ENCODE results near the gene SPSB3.

DNA sequence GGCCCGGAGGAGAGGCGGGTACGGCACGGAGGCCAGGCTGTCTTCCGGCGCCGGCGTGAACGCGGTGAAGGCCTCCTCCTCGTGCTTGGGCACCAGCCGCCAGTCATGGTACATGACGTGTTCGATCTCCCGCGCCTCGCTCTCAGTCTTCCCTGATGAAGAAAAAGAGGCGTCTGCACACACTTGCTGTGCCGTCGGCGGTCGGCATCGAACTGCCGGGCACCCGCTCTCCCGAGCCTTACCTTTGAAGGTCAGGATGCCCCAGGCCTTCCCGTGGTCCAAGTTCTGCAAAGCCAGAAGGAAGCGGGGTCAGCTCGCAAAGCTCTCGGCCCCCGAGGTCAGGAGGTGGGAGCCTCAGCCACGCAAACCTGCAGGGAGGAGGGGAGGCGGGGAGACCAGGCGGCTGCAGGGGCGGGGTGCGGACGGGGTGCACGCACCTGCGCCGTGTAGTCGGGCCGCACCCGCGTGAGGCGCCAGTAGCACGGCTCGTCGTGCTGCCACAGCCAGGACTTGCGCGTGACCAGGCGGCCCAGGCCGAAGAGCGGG, 9.9 kb downstream of the SPSB3 start, which contains the start of gene EME2:
- no peak for TF ChIP-seq EZH2phosphoT487 (IDR thresholded peaks at IDR 0.05; ENCODE audit: borderline replicate concordance, low read length)
- TF ChIP-seq, protein P1, sequence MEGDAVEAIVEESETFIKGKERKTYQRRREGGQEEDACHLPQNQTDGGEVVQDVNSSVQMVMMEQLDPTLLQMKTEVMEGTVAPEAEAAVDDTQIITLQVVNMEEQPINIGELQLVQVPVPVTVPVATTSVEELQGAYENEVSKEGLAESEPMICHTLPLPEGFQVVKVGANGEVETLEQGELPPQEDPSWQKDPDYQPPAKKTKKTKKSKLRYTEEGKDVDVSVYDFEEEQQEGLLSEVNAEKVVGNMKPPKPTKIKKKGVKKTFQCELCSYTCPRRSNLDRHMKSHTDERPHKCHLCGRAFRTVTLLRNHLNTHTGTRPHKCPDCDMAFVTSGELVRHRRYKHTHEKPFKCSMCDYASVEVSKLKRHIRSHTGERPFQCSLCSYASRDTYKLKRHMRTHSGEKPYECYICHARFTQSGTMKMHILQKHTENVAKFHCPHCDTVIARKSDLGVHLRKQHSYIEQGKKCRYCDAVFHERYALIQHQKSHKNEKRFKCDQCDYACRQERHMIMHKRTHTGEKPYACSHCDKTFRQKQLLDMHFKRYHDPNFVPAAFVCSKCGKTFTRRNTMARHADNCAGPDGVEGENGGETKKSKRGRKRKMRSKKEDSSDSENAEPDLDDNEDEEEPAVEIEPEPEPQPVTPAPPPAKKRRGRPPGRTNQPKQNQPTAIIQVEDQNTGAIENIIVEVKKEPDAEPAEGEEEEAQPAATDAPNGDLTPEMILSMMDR (IDR thresholded peaks at IDR 0.05; ENCODE audit: low read depth, low read length, poor library complexity, severe bottlenecking), result no peak

Measured in DOHH2 (cell line).